ENCODE measurements around the gene CHRND. TPM values are rescaled to one million over a fixed set of nuclear protein-coding genes. Genes with fewer than 3 reads are reported as not detected.

The CHRND gene
- polyA plus RNA-seq, 1 donor (not counting 4 experiments of a cell fraction or from before 2014, with no cell fraction given), result not detected

GRCh38 chr2:232485757-232486557 is 40.0 kb upstream of the CHRND start:
- Histone ChIP-seq H3K27ac (ENCODE audit: control insufficient read depth, insufficient read depth, low read length) (no peak overlapping the region), H3K9me3 (ENCODE audit: control insufficient read depth, low read depth, low read length) (no peaks in the 10 kb centered on the region), H3K79me2 (ENCODE audit: control insufficient read depth, insufficient read depth, low read length) (no peaks in the 10 kb centered on the region), H4K20me1 (ENCODE audit: control insufficient read depth, extremely low read depth, insufficient read depth, low read length) (no peaks in the 10 kb centered on the region), H3K9me1 (ENCODE audit: control insufficient read depth, extremely low read depth, insufficient read depth, low read length) (no peaks in the 10 kb centered on the region), H2AFZ (ENCODE audit: control insufficient read depth, low read length) (no peak overlapping the region), H3K9ac (ENCODE audit: control insufficient read depth, extremely low read depth, insufficient read depth, low read length) (no peak overlapping the region), H3K4me1 (ENCODE audit: control insufficient read depth, extremely low read depth, insufficient read depth, low read length) (no peaks in the 10 kb centered on the region), H3K36me3 (ENCODE audit: control insufficient read depth in 2 of 2, extremely low read depth in 1 of 2, insufficient read depth in 2 of 2, low read length in 2 of 2) (no peaks in the 10 kb centered on the region), H3K27me3 (ENCODE audit: control insufficient read depth, extremely low read depth, insufficient read depth, low read length) (peaks cover 57% of the 10 kb centered on the region), H3K4me3 (ENCODE audit: control insufficient read depth in 2 of 3, extremely low read depth in 1 of 3, insufficient read depth in 2 of 3, low read depth in 1 of 3, low read length in 3 of 3) (no peak overlapping the region), H3K4me2 (ENCODE audit: control insufficient read depth, extremely low read depth, insufficient read depth, low read depth, low read length) (no peak overlapping the region)
- dilution Hi-C loops (cut with MboI; ENCODE audit: extremely low pct_ligation_motif_present, low sequenced_read_pairs), result no loop called here
- no peak for FAIRE-seq
- no peak for DNase-seq (ENCODE audit: low read depth, low spot score)
- peak; percentile 10 for TF ChIP-seq EZH2 (IDR thresholded peaks at IDR 0.05; ENCODE audit: low read length)
- no peak for TF ChIP-seq CTCF (optimal IDR thresholded peaks at IDR 0.05 in 1 of 3, IDR thresholded peaks at IDR 0.05 in 1 of 3, conservative IDR thresholded peaks at IDR 0.05 in 1 of 3; ENCODE audit: extremely low read depth in 1 of 3, insufficient read depth in 2 of 3, low read length in 3 of 3)

GRCh38 chr2:232486558-232487384 is 39.2 kb upstream of the CHRND start:
- FAIRE-seq (no peak), DNase-seq (ENCODE audit: low read depth, low spot score) (no peak)
- Histone ChIP-seq H3K27me3 (ENCODE audit: control insufficient read depth, extremely low read depth, insufficient read depth, low read length) (peaks cover 57% of the 10 kb centered on the region), H3K4me1 (ENCODE audit: control insufficient read depth, extremely low read depth, insufficient read depth, low read length) (no peaks in the 10 kb centered on the region), H3K79me2 (ENCODE audit: control insufficient read depth, insufficient read depth, low read length) (no peaks in the 10 kb centered on the region), H4K20me1 (ENCODE audit: control insufficient read depth, extremely low read depth, insufficient read depth, low read length) (no peaks in the 10 kb centered on the region), H3K9me3 (ENCODE audit: control insufficient read depth, low read depth, low read length) (no peaks in the 10 kb centered on the region), H3K9me1 (ENCODE audit: control insufficient read depth, extremely low read depth, insufficient read depth, low read length) (no peaks in the 10 kb centered on the region), H2AFZ (ENCODE audit: control insufficient read depth, low read length) (no peak overlapping the region), H3K4me3 (ENCODE audit: control insufficient read depth in 2 of 3, extremely low read depth in 1 of 3, insufficient read depth in 2 of 3, low read depth in 1 of 3, low read length in 3 of 3) (no peak overlapping the region), H3K36me3 (ENCODE audit: control insufficient read depth in 2 of 2, extremely low read depth in 1 of 2, insufficient read depth in 2 of 2, low read length in 2 of 2) (no peaks in the 10 kb centered on the region), H3K4me2 (ENCODE audit: control insufficient read depth, extremely low read depth, insufficient read depth, low read depth, low read length) (no peak overlapping the region), H3K27ac (ENCODE audit: control insufficient read depth, insufficient read depth, low read length) (no peak overlapping the region), H3K9ac (ENCODE audit: control insufficient read depth, extremely low read depth, insufficient read depth, low read length) (no peak overlapping the region)
- dilution Hi-C loops (cut with MboI; ENCODE audit: extremely low pct_ligation_motif_present, low sequenced_read_pairs), result no loop called here
- TF ChIP-seq EZH2 (IDR thresholded peaks at IDR 0.05; ENCODE audit: low read length) (peak; percentile 98), CTCF (optimal IDR thresholded peaks at IDR 0.05 in 1 of 3, IDR thresholded peaks at IDR 0.05 in 1 of 3, conservative IDR thresholded peaks at IDR 0.05 in 1 of 3; ENCODE audit: extremely low read depth in 1 of 3, insufficient read depth in 2 of 3, low read length in 3 of 3) (no peak)

Measured in keratinocyte (primary cell).